HL-60 (cell line): ENCODE results near the gene CC2D2B.

Experiments used
- GABPA ChIP-seq: IDR thresholded peaks from 2 replicates; pipeline ENCODE4 v1.6.1; 2012; ENCODE audit warnings: low read depth
- POLR2AphosphoS5 ChIP-seq: IDR thresholded peaks from 2 replicates; pipeline ENCODE4 v1.6.1; 2012; ENCODE audit warnings: low read depth
- SPI1 ChIP-seq: IDR thresholded peaks from 2 replicates; pipeline ENCODE4 v1.6.1; 2012; ENCODE audit warnings: low read depth, mild to moderate bottlenecking, borderline replicate concordance
- TF ChIP-seq, protein P1 (sequence below): IDR thresholded peaks from one replicate; pipeline ENCODE4 v1.5.1; 2011; ENCODE audit warnings: low read length, control low read depth, inconsistent platforms; ENCODE audit not compliant: insufficient read depth
- TF ChIP-seq, protein P2 (sequence below): IDR thresholded peaks from 2 replicates; pipeline ENCODE4 v1.6.1; 2012; ENCODE audit warnings: low read depth; ENCODE audit not compliant: insufficient replicate concordance

DNA sequence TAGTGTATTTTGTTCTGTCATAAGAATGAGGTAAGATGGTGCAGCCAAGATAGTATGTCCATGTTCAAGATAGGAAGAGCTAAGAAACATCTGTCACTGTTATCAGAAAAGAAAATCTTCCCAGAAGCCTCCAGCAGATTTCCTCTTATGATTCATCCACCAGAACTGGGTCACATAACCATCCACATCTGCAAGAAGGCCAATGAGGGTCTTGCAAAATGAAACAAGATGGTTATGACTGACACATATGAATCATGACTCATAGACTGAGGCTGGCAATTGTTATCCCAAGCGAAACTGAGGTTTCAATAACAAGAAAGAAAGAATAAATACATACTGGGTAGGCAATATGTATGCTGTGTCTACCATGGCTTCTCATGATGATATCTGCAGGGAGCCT lies 165.9 kb downstream of the CC2D2B start:
- TF ChIP-seq SPI1 = no peak
- TF ChIP-seq, protein P1, sequence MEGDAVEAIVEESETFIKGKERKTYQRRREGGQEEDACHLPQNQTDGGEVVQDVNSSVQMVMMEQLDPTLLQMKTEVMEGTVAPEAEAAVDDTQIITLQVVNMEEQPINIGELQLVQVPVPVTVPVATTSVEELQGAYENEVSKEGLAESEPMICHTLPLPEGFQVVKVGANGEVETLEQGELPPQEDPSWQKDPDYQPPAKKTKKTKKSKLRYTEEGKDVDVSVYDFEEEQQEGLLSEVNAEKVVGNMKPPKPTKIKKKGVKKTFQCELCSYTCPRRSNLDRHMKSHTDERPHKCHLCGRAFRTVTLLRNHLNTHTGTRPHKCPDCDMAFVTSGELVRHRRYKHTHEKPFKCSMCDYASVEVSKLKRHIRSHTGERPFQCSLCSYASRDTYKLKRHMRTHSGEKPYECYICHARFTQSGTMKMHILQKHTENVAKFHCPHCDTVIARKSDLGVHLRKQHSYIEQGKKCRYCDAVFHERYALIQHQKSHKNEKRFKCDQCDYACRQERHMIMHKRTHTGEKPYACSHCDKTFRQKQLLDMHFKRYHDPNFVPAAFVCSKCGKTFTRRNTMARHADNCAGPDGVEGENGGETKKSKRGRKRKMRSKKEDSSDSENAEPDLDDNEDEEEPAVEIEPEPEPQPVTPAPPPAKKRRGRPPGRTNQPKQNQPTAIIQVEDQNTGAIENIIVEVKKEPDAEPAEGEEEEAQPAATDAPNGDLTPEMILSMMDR = no peak
- no peak for TF ChIP-seq POLR2AphosphoS5
- TF ChIP-seq, protein P2, sequence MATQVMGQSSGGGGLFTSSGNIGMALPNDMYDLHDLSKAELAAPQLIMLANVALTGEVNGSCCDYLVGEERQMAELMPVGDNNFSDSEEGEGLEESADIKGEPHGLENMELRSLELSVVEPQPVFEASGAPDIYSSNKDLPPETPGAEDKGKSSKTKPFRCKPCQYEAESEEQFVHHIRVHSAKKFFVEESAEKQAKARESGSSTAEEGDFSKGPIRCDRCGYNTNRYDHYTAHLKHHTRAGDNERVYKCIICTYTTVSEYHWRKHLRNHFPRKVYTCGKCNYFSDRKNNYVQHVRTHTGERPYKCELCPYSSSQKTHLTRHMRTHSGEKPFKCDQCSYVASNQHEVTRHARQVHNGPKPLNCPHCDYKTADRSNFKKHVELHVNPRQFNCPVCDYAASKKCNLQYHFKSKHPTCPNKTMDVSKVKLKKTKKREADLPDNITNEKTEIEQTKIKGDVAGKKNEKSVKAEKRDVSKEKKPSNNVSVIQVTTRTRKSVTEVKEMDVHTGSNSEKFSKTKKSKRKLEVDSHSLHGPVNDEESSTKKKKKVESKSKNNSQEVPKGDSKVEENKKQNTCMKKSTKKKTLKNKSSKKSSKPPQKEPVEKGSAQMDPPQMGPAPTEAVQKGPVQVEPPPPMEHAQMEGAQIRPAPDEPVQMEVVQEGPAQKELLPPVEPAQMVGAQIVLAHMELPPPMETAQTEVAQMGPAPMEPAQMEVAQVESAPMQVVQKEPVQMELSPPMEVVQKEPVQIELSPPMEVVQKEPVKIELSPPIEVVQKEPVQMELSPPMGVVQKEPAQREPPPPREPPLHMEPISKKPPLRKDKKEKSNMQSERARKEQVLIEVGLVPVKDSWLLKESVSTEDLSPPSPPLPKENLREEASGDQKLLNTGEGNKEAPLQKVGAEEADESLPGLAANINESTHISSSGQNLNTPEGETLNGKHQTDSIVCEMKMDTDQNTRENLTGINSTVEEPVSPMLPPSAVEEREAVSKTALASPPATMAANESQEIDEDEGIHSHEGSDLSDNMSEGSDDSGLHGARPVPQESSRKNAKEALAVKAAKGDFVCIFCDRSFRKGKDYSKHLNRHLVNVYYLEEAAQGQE = no peak
- no peak for TF ChIP-seq GABPA
